Activated T-cell treated with anti-CD3 and anti-CD28 coated beads, Interleukin-2, amount 50 U/mL, for 48 hours (primary cell): ENCODE data around the gene ZBTB34.

Experiments
- DNase-seq, 2 experiments: peaks; one replicate each; pipeline ENCODE4 v3.0.0-alpha.2; 2020

The ZBTB34 gene

GRCh38 chr9:126932871-126933321 is 72.5 kb downstream of the ZBTB34 start:
- no peak for DNase-seq

GRCh38 chr9:126933334-126933980 is 73.0 kb downstream of the ZBTB34 start:
- DNase-seq = no peak

- DNase-seq = no peak
Measured at GRCh38 chr9:126934441-126934840, 74.0 kb downstream of the ZBTB34 start.
